ENCODE results near the gene SPAG5. TPM values are rescaled to one million over a fixed set of nuclear protein-coding genes. Genes with fewer than 3 reads are reported as not detected.

Gene SPAG5
- total and polyA plus RNA-seq, 9 of the 15 experiments (the other 6 are each of a cell fraction or from before 2014, with no cell fraction given), result 94.4 to 286 (median 151) TPM

DNA sequence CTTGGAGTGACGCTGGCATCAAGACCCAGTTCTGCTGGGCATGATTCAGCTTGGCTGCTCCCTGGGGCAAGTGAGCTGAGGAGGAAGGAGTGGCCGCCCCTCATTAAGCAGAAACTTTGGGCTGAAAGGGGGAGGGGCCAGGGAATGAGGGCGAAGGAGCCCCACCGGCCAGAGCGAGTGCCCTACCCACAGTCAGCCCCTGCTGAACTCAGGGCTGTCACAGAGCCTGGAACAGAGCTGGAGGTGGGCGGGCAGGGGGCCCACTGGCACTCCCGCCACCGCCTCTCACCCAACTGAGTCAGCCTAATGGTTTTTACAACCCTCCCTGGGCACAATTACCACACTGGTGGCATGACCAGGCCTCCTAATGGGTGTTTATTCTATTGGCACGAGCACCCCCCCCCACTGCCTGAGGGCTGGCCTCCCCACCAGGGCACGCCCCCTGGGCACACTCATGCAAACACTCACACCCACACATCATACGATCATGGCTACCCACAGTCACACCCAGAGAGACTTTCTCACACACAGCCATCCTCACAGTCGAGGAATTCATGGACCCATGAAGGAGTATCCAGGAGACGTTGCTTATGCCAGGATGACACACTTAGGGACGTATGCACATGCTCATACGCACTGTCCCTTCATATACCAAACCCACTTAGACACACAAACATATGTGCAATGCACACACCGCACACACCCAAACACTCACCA, 65.6 kb downstream of the SPAG5 start (continued):
- TF ChIP-seq, protein P1, sequence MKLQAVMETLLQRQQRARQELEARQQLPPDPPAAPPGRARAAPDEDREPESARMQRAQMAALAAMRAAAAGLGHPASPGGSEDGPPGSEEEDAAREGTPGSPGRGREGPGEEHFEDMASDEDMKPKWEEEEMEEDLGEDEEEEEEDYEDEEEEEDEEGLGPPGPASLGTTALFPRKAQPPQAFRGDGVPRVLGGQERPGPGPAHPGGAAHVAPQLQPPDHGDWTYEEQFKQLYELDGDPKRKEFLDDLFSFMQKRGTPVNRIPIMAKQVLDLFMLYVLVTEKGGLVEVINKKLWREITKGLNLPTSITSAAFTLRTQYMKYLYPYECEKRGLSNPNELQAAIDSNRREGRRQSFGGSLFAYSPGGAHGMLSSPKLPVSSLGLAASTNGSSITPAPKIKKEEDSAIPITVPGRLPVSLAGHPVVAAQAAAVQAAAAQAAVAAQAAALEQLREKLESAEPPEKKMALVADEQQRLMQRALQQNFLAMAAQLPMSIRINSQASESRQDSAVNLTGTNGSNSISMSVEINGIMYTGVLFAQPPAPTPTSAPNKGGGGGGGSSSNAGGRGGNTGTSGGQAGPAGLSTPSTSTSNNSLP (IDR thresholded peaks at IDR 0.05; ENCODE audit: borderline replicate concordance, low read depth, low read length), result no peak
- TF ChIP-seq TGIF2 (CRISPR knock-in tag; IDR thresholded peaks at IDR 0.05) (no peak), NCOA2 (IDR thresholded peaks at IDR 0.05; ENCODE audit: partially characterized antibody in 2 of 2) (no peak), NR3C1 (CRISPR knock-in tag; IDR thresholded peaks at IDR 0.05) (no peak), TAF15 (IDR thresholded peaks at IDR 0.05; ENCODE audit: low read depth, low read length) (no peak), POLR2AphosphoS2 (IDR thresholded peaks at IDR 0.05; ENCODE audit: low read length) (no peak), DNMT1 (IDR thresholded peaks at IDR 0.05) (no peak), SP1 (CRISPR knock-in tag; IDR thresholded peaks at IDR 0.05) (no peak)

All from K562 (cell line).